Mucosa of stomach (tissue), 1 donor: ENCODE data around the gene NBL1.

Experiments used
- H3K27me3 ChIP-seq: one replicate; pipeline ENCODE4 v1.7.0; 2013; ENCODE audit warnings: mild to moderate bottlenecking, low read length; ENCODE audit not compliant: control insufficient read depth, insufficient read depth
- H3K36me3 ChIP-seq: one replicate; pipeline ENCODE4 v1.7.0; 2013; ENCODE audit warnings: low read length; ENCODE audit not compliant: control insufficient read depth, insufficient read depth
- H3K4me1 ChIP-seq: one replicate; pipeline ENCODE4 v1.7.0; 2013; ENCODE audit warnings: mild to moderate bottlenecking, low read length; ENCODE audit not compliant: control insufficient read depth, insufficient read depth
- H3K4me3 ChIP-seq: one replicate; pipeline ENCODE4 v1.7.0; 2013; ENCODE audit warnings: low read length
- H3K9ac ChIP-seq: one replicate; pipeline ENCODE4 v1.7.0; 2013; ENCODE audit warnings: mild to moderate bottlenecking, low read length, moderate library complexity
- H3K9me3 ChIP-seq: one replicate; pipeline ENCODE4 v1.7.0; 2013; ENCODE audit warnings: mild to moderate bottlenecking, low read length, moderate library complexity; ENCODE audit not compliant: control insufficient read depth
- donor health status: Pancreatic carcinoma.

The NBL1 gene

DNA sequence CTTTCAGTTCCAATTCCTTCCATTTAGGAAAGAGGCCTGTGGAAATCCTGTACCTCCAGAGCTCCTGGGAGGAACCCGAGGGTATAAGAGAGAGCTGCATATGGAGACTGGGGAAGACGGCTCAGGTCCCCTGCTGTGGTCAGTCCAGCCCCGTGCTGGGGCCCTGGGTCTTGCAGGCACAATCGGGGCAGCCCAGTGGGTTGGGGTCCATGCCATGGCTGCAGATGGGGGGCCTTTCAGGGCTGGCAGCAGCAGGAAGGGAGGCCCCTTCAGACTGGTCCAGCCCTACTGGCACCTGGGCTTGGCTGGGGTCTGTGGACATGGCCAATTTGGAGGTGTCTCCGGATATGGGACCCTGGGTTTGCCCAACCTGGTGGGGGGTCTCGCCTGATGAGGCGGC is 38.8 kb downstream of the NBL1 start:
- no peaks in the 10 kb centered on the region for H3K4me1 ChIP-seq
- H3K4me3 ChIP-seq = no peak overlapping the region
- no peaks in the 10 kb centered on the region for H3K9me3 ChIP-seq
- H3K9ac ChIP-seq = no peak overlapping the region
- no peaks in the 10 kb centered on the region for H3K27me3 ChIP-seq
- no peaks in the 10 kb centered on the region for H3K36me3 ChIP-seq

DNA sequence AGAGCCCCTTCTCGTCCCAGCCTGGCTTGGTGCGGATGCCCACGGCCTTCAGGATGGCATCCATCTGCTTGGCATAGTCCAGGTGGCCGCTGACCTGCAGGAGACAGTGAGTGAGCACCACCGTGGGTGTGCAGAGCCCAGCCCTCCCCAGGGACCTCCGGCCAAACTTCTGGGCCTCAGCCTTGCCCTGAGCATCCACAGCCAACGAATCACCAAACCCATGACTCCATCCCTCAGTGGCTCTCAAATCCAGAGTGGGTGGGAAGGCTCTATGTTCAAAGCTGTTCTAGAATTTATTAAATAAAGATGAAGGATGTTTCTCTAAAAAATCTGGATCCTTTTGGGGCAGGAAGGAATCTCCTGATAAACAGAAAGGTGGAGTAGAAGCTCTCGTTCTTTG is 39.2 kb downstream of the NBL1 start:
- no peaks in the 10 kb centered on the region for H3K9me3 ChIP-seq
- H3K36me3 ChIP-seq = no peaks in the 10 kb centered on the region
- H3K9ac ChIP-seq = no peak overlapping the region
- no peaks in the 10 kb centered on the region for H3K27me3 ChIP-seq
- H3K4me3 ChIP-seq = no peak overlapping the region
- no peaks in the 10 kb centered on the region for H3K4me1 ChIP-seq

GRCh38 chr1:19684677-19685076 is 40.6 kb downstream of the NBL1 start:
- Histone ChIP-seq H3K9ac (no peak overlapping the region), H3K9me3 (no peaks in the 10 kb centered on the region), H3K4me1 (no peaks in the 10 kb centered on the region), H3K36me3 (no peaks in the 10 kb centered on the region), H3K27me3 (no peaks in the 10 kb centered on the region), H3K4me3 (no peak overlapping the region)

GRCh38 chr1:19685994-19686393 is 41.9 kb downstream of the NBL1 start:
- Histone ChIP-seq H3K4me1 (no peaks in the 10 kb centered on the region), H3K9ac (no peak overlapping the region), H3K4me3 (no peak overlapping the region), H3K36me3 (no peaks in the 10 kb centered on the region), H3K27me3 (no peaks in the 10 kb centered on the region), H3K9me3 (no peaks in the 10 kb centered on the region)

GRCh38 chr1:19687414-19687813 is 43.3 kb downstream of the NBL1 start:
- no peaks in the 10 kb centered on the region for H3K27me3 ChIP-seq
- no peak overlapping the region for H3K9ac ChIP-seq
- H3K4me1 ChIP-seq = no peaks in the 10 kb centered on the region
- no peak overlapping the region for H3K4me3 ChIP-seq
- no peaks in the 10 kb centered on the region for H3K36me3 ChIP-seq
- no peaks in the 10 kb centered on the region for H3K9me3 ChIP-seq

- H3K9ac ChIP-seq = no peak overlapping the region
- H3K9me3 ChIP-seq = no peaks in the 10 kb centered on the region
- no peaks in the 10 kb centered on the region for H3K36me3 ChIP-seq
- no peaks in the 10 kb centered on the region for H3K27me3 ChIP-seq
- no peak overlapping the region for H3K4me3 ChIP-seq
- no peaks in the 10 kb centered on the region for H3K4me1 ChIP-seq
These were observed 44.1 kb downstream of the NBL1 start for GRCh38 chr1:19688041-19688842.

DNA sequence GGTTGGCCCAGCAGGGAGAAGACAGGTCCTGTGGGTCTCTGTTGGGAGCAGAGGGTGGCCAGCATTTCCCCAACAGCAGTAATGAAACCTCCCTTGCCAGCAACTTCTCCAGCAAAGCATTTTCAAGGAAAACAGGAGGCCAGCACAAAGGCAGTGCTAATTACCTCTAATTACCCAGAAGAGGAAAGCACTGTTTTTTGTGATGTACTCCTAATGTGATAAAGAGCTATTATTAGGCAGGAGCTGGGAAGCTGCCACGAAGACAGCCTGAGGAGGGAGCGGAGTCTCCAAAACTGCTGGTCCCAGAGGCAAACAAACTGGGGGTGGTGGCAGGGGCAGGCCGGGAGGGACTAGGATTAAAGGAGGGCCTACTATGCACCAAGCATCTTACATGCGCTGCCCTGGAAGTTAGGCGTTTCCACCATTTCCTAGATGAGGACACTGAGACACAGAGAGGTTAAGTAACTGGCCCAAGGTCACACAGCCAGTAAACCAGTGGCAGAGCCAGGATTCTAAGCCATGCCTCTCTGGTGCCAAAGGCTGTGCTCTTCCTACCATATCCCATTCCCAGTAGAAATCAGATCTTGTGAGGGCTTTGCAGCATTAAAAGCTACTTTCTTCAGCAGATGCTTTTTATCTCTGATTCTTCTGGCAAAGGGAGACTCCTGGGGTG is 45.1 kb downstream of the NBL1 start:
- Histone ChIP-seq H3K27me3 (no peaks in the 10 kb centered on the region), H3K9me3 (no peaks in the 10 kb centered on the region), H3K9ac (no peak overlapping the region), H3K4me3 (no peak overlapping the region), H3K4me1 (no peaks in the 10 kb centered on the region), H3K36me3 (peaks cover 8% of the 10 kb centered on the region)

DNA sequence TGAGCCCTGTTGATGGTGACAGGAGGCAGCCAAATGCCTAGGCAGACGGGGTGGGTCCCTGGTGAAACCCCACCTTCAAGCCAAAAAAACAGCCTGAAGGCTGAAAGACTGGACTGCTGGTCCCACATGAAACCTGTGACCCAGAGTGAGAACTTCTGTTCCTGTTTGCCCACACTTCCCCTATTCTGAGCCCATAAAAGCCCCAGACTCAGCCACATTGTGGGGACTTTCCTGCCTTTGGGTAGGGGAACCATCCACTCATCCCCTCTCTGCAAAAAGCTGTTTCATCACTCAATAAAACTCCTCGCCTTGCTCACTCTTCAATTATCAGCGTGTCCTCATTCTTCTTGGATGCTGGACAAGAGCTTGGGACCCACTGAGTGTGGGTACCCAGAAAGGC is 45.7 kb downstream of the NBL1 start:
- H3K4me1 ChIP-seq = no peaks in the 10 kb centered on the region
- no peaks in the 10 kb centered on the region for H3K27me3 ChIP-seq
- no peak overlapping the region for H3K9ac ChIP-seq
- H3K4me3 ChIP-seq = no peak overlapping the region
- H3K36me3 ChIP-seq = peaks cover 8% of the 10 kb centered on the region
- no peaks in the 10 kb centered on the region for H3K9me3 ChIP-seq

DNA sequence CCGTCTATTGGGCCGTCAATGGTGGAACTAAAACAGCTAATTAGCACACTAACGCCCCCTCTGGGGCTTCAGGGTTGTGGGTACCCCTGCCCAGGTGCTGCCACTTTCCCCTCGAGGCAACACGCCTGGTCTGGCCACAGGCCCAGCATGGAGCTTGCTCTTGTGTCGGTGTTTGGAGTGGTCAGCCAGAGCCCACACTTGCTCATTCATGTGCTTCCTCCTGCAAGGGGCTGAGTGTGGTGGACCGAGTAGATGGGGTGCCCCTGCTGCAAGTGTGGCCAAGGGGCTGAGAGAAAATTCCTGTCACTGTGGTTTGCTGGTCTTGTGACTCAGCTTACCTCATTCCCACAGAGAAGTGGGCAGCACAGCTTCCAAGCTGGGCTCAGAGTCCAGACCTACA is 46.2 kb downstream of the NBL1 start:
- H3K4me1 ChIP-seq = no peaks in the 10 kb centered on the region
- no peak overlapping the region for H3K9ac ChIP-seq
- H3K36me3 ChIP-seq = peaks cover 8% of the 10 kb centered on the region
- H3K4me3 ChIP-seq = no peak overlapping the region
- H3K27me3 ChIP-seq = no peaks in the 10 kb centered on the region
- H3K9me3 ChIP-seq = no peaks in the 10 kb centered on the region

DNA sequence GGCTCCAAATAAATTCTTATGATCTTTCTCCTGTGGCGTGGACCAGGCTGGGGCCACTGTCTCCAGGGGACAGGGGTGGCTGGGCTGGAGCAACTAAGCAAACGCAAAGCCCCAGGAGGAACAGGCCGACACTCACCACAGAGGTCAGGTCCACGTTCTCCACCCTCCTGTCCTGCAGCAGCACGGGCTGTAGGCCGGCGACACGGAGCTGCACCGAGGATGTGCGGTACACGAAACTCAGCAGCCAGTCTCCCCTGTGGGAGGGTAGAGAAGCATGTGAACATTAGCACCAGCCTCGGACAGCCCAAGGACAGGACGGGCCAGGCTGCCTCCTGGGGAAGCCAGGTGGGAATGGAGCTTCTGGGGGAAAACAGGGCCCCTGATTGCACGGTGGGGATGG is 50.2 kb downstream of the NBL1 start:
- H3K9me3 ChIP-seq = no peaks in the 10 kb centered on the region
- no peaks in the 10 kb centered on the region for H3K27me3 ChIP-seq
- H3K4me1 ChIP-seq = no peaks in the 10 kb centered on the region
- H3K4me3 ChIP-seq = no peak overlapping the region
- no peak overlapping the region for H3K9ac ChIP-seq
- peaks cover 8% of the 10 kb centered on the region for H3K36me3 ChIP-seq

DNA sequence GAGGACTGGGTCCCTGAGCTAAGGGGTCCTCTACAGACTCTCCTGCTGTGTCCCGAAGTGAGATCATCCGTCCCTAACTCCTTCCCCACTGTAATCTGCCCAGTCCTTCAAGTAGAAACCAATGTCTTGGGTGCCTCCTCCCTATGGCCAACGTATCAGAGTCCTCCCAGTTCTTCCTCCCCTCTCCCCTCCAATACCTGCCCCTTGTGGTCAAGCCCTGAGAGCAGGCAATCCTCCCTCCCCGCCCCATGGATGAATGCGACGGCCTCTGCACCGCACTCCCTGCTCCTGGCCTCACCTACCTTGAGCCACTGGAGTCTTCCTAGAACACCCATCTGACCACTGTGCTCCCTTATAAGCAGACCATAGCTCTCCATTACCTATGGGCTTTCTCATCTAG is 51.7 kb downstream of the NBL1 start:
- Histone ChIP-seq H3K36me3 (peaks cover 8% of the 10 kb centered on the region), H3K4me1 (no peaks in the 10 kb centered on the region), H3K9me3 (no peaks in the 10 kb centered on the region), H3K27me3 (no peaks in the 10 kb centered on the region), H3K9ac (no peak overlapping the region), H3K4me3 (no peak overlapping the region)

- Histone ChIP-seq H3K9ac (no peak overlapping the region), H3K9me3 (no peaks in the 10 kb centered on the region), H3K27me3 (no peaks in the 10 kb centered on the region), H3K4me1 (no peaks in the 10 kb centered on the region), H3K36me3 (peaks cover 8% of the 10 kb centered on the region), H3K4me3 (no peak overlapping the region)
These were observed 52.7 kb downstream of the NBL1 start for GRCh38 chr1:19696820-19697219.
